Panc1 (cell line): ENCODE data around the gene EIF2A.

Experiments
- CTCF ChIP-seq: fragments of 450-650 bp; IDR thresholded peaks from 2 replicates; pipeline ENCODE4 v1.5.1; 2017; ENCODE audit warnings: mild to moderate bottlenecking
- POLR2AphosphoS5 ChIP-seq: IDR thresholded peaks from 2 replicates; pipeline ENCODE4 v1.6.1; 2012; ENCODE audit warnings: mild to moderate bottlenecking, low read depth, low read length, moderate library complexity

DNA sequence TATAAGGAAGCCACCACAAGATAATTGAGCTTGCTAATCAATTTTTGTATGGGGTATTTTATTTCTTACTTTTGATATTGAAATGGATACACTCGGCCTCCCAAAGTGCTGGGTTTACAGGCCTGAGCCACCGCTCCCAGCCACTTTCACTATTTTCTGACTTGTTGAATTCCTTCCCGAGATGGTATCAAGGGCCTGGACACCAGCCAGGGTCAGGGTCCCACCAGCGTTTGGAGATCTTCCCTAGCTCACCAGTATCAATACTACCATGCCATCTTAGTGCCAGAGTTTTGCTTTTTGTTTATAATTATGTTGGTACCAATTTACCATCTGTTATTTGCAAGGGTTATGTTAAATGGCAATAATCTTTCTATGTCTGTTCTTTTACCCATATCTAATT, 51.1 kb downstream of the EIF2A start:
- TF ChIP-seq CTCF = no peak
- no peak for TF ChIP-seq POLR2AphosphoS5
